HG02759 (cell line): ENCODE measurements around the gene SLC12A7.
"Not testable (repeated sequence)": the region's sequence is repeated elsewhere in the genome, so short reads cannot be mapped to it uniquely, and the experiment has no call there.

Experiments
- ATAC-seq: cut with Tn5 transposase; IDR thresholded peaks from one replicate; pipeline ENCODE4 v1.9.1; 2021; ENCODE audit warnings: mild to moderate bottlenecking, moderate library complexity; ENCODE audit not compliant: unreplicated experiment

SLC12A7 gene

GRCh38 chr5:1083026-1083425 lies 28.8 kb downstream of the SLC12A7 start:
- ATAC-seq: not testable (repeated sequence)

DNA sequence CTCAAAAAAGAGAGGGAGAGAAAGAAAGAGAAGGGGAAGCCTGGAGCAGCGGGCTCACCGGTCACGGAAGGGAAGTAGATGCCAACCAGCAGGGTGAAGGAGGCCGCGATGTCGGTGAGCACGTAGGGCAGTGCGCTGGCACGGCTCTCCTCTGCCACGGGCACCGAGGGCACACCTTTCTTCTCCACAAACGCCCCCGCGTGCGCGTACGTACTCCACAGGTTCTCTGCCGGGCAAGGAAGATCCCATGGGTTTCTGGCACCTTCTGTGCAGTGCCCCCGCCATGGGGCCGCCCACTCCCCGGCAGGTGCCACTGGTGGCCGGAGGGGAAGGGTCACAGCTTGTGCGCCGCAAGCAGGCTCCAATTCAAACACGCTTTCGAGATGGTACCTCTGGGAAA lies 30.3 kb downstream of the SLC12A7 start:
- no peak for ATAC-seq

DNA sequence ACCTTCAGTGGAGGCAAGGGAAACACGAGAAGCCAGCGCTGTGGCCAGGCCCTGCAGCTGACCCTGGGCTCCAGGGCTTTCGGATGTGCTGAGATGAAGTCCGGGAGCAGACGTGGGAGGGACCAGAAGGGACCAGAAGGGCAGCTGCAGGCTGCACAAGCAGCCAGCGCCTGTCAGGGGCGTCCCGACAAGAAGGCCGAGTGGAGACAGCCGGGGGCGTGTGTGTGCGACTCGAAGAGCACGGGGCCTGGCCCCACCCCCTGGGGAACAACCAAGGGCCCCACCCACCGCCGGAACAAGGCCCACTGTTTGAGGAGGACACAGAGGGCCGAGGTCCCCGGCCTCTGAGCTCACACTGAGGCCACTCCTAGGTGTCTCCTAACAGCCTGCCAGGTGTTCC lies 31.4 kb downstream of the SLC12A7 start:
- ATAC-seq: no peak

DNA sequence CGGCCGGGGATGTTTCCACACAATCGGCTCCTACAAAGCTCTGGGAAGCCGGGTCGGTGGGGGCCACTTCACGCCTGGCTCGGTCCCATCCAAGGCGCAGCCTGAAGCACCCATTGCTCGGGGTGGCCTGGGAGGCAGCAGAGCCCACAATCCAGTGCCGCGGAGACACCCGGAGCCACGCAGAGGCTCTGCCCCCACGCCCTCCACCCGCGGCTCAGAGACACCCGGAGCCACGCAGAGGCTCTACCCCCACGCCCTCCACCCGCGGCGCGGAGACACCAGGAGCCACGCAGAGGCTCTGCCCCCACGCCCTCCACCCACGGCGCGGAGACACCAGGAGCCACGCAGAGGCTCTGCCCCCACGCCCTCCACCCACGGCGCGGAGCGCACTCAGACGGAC lies 31.9 kb downstream of the SLC12A7 start:
- ATAC-seq: no peak

- ATAC-seq: no peak
These were observed 32.4 kb downstream of the SLC12A7 start for GRCh38 chr5:1079486-1079885.

DNA sequence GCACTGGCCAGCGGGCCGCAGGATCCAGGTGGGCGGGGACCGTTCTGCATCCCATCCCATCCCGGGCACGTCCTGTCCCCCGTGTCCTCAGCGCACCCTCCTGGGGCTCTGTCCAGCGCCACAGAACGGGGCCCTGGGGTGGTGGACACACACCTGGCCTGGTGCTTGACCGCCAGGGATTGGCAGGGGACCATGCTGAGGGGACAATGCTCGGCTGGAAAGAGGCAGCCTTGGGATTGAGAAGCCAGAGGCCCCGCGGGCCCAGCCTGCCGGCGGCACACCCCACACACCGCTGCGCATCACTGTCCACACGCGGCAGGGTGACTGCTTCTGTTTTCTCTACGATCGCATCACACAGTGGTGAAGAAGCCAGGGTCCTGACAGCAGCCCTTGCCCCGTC lies 33.0 kb downstream of the SLC12A7 start:
- ATAC-seq: no peak

GRCh38 chr5:1078206-1078605 lies 33.7 kb downstream of the SLC12A7 start:
- ATAC-seq: no peak

DNA sequence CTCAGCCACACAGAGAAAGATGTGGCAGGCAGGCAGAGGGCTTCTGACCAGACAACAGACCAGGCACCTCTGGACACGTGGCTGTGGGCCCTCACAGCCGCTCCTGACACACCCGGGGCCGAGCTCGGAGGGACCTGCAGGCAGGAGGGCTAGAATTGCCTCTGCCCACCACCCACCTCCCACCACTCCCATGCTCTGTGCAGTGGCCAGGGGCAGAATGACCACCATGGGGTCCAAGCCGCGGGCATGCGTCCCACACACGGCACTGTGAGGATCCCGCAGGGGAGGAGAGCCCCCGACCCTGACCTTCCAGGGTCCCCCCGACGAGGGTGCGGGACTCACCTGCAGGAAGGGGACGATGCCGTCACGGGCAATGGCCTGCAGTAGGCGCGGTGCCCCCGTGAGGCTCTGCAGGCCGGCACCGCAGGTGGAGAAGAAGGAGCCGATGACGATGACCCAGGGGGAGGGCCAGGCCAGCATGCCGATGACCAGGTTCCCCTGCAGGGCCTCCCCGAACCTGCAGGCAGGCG lies 34.3 kb downstream of the SLC12A7 start:
- ATAC-seq: no peak

GRCh38 chr5:1077026-1077425 lies 34.8 kb downstream of the SLC12A7 start:
- no peak for ATAC-seq

DNA sequence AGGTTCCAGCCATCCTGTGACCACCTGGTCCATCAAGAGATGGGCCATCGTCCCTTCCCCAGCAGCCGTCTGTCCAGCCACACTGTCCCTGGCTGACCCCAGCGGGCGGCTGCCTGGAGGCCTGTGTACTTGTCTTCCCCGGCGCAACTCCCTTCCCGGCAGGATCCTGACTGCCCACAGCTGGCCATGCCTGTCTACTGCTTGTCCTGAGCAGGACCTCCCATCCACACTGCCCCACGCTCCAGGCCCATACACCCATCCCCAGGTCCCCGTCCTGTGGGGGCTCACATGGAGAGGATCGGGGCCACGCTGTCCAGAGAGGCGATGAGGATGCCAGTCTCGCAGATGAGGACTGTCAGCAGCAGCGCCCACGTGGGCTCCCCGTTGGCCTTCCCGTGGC lies 35.5 kb downstream of the SLC12A7 start:
- no peak for ATAC-seq

DNA sequence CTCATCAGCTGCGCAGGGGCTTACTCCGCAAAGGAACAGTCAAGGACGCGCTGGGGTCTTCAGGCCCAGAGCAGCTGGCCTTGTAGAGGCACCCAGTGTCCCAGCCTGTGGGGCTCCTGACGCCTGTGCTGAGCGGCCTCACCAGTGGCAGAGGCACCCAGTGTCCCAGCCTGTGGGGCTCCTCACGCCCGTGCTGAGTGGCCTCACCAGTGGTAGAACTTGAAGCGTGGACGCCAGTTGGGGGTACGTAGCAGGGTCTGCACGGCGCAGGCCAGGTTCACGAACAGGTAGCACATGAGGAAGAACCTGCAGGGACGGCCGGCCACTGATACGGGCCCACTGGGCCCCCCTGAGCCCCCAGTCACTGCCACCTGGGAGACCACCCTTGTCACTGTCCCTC lies 35.9 kb downstream of the SLC12A7 start:
- ATAC-seq: no peak

- no peak for ATAC-seq
These were observed 36.3 kb downstream of the SLC12A7 start for GRCh38 chr5:1075555-1075881.

- ATAC-seq: no peak
These were observed 36.9 kb downstream of the SLC12A7 start for GRCh38 chr5:1074816-1075554.

GRCh38 chr5:1074226-1074625 lies 37.6 kb downstream of the SLC12A7 start:
- no peak for ATAC-seq

DNA sequence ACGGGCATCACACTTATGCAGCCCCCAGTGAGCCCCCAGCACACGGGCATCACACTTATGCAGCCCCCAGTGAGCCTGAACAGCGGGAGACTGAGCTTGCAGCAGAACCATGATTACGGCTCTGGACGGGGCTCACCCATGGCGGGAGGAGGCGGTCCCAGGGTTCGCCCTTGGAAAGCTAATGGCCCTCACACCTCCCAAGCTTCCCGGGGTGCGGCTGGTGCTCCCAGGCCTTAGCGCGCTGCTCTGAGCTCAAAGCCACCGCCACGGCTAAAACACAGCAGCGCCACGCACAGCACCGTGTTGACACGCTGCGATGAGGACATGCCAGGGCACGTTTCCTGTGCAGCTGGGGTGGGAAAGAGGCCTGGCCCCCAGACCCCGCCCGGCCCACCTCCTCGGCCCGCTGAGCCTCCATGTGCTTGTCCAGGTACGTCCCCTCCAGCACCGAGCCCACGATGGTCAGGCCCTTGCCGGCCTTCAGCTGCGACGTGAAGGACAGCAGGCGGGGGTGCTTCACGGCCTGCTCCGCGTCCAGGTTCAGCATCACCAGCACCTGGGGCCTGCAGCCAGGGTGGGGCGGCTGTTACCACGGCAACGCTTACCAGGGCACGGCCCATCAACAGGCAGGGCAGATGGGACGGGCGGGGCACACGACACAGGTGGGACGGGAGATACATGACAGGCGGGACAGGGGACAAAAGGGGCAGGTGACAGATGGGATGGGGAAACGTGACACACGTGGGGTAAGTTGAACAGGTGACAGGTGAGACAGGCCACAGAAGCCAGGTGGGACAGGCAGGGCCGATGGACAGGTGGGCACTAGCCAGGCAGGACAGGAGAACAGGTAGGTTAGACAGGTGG lies 38.4 kb downstream of the SLC12A7 start:
- no peak for ATAC-seq

DNA sequence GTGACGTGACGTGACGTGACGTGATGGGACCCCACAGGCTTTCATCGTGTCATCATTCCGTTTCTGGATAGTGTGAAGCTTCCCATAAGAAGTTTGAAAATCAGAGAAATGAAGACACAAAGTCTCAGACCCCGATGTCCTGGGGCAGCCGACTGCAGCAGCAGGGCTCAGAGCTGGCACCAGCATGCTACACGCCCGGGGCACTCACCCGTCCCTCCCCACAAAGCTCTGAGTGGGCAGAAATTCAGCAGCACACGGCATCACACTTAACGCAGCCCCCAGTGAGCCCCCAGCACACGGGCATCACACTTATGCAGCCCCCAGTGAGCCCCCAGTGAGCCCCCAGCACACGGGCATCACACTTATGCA lies 42.2 kb downstream of the SLC12A7 start:
- no peak for ATAC-seq

- ATAC-seq: no peak
These were observed 42.8 kb downstream of the SLC12A7 start for GRCh38 chr5:1068895-1069719.

- no peak for ATAC-seq
These were observed 43.5 kb downstream of the SLC12A7 start for GRCh38 chr5:1068204-1068894.

DNA sequence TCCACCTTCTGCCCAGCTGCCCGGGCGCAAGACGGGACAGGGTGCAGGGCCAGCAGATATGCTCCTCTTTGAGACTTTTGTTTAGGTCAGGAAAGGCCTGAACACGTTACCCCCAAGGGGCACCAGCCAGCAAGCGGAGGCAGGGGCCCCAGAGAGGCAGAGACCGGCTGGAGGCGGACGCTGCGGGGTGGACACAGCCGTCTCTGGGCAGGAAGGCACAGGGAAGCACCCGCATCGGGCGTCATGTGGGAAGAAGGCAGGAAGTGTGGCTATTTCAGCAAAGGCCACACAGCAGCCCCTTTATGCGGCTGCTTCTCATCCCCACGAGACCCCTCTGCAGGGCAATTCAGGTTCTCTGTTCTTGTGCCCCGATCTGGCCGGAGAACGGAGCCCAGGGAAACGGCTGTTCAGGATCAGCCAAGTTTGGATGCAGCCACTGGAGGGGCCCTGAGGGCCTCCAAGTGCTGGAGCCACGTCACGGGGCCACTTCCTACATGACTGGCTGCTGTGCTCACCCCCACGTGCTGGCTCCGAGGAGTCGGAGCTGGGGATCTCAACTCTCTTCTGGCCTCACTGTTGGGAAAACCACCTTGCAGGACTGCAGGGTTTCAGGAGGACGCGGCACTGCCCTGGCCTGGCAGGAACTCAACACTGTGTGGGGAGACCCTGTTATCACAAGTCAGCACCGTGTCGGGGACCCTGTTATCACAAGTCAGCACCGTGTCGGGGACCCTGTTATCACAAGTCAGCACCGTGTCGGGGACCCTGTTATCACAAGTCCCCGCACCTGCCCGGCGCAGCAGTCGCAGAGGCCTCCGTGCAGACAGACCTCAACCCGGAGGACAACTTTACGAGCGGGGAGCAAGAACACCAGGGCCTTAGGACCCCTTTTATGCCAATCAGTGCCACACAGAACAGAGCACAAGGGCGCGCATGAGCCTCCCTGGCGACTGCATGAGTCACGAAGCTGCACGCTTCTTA lies 44.4 kb downstream of the SLC12A7 start:
- no peak for ATAC-seq

DNA sequence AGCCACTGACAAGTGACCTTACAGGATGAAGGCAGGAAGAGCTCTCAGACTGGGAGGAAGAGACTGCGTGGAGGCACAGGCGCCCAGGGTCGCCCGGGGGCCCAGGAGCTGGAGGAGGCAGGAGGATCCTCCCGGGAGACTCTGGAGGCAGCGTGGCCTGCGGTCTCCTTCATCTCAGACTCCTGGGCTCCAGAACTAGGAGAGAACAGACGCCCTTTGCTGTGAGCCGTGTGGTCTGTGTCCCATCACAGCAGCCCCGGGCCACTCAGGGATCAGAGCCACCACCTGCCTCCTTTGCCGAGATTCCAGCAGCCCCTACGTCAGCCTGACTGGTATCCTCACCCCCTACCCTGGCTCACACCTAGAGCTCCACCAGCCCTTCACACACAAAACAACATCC lies 45.2 kb downstream of the SLC12A7 start:
- no peak for ATAC-seq
